ENCODE measurements around the gene ATF4. TPM values are rescaled to one million over a fixed set of nuclear protein-coding genes. Genes with fewer than 3 reads are reported as not detected.

Gene ATF4
- polyA plus RNA-seq, 1 donor from 2014 or later: 394 TPM

GRCh38 chr22:39481595-39481994 lies 38.8 kb upstream of the ATF4 start:
- Histone ChIP-seq H4K20me1 (ENCODE audit: insufficient read depth) (no peaks in the 10 kb centered on the region), H3K27ac (ENCODE audit: low read length) (no peak overlapping the region)

GRCh38 chr22:39482768-39483167 lies 37.6 kb upstream of the ATF4 start:
- no peak for TF ChIP-seq MXI1 (conservative IDR thresholded peaks at IDR 0.05; ENCODE audit: poor library complexity, severe bottlenecking)
- no peak for TF ChIP-seq EZH2 (IDR thresholded peaks at IDR 0.05; ENCODE audit: borderline replicate concordance, insufficient read depth, low read length, poor library complexity, severe bottlenecking)
- no peaks in the 10 kb centered on the region for H3K9me2 ChIP-seq (ENCODE audit: insufficient read depth, low read length)
- no peak overlapping the region for H3K27ac ChIP-seq (ENCODE audit: low read length)
- no peaks in the 10 kb centered on the region for H3F3A ChIP-seq (ENCODE audit: insufficient read depth, low read length, poor library complexity, severe bottlenecking)
- H3K36me3 ChIP-seq (ENCODE audit: insufficient read depth, low read length): no peaks in the 10 kb centered on the region
- H3K27me3 ChIP-seq (ENCODE audit: insufficient read depth, low read depth, low read length): no peaks in the 10 kb centered on the region
- no peaks in the 10 kb centered on the region for H3K9me3 ChIP-seq (ENCODE audit: low read length)
- no peak overlapping the region for H2AFZ ChIP-seq (ENCODE audit: low read depth, low read length)
- no peak overlapping the region for H3K4me2 ChIP-seq (ENCODE audit: low read length)
- H3K9ac ChIP-seq (ENCODE audit: low read length): no peak overlapping the region
- H3K4me3 ChIP-seq (ENCODE audit: low read length): no peak overlapping the region
- H4K20me1 ChIP-seq (ENCODE audit: insufficient read depth): no peaks in the 10 kb centered on the region
- H3K79me2 ChIP-seq (replicated peaks; ENCODE audit: insufficient read depth, low read length): no peaks in the 10 kb centered on the region

More at GRCh38 chr22:39481595-39481994, 38.8 kb upstream of the ATF4 start:
- no peak overlapping the region for H2AFZ ChIP-seq (ENCODE audit: low read depth, low read length)
- no peak overlapping the region for H3K4me3 ChIP-seq (ENCODE audit: low read length)
- H3K9ac ChIP-seq (ENCODE audit: low read length): no peak overlapping the region
- H3K27me3 ChIP-seq (ENCODE audit: insufficient read depth, low read depth, low read length): no peaks in the 10 kb centered on the region
- no peaks in the 10 kb centered on the region for H3K79me2 ChIP-seq (replicated peaks; ENCODE audit: insufficient read depth, low read length)
- no peak overlapping the region for H3K4me2 ChIP-seq (ENCODE audit: low read length)
- H3K9me2 ChIP-seq (ENCODE audit: insufficient read depth, low read length): no peaks in the 10 kb centered on the region
- H3K9me3 ChIP-seq (ENCODE audit: low read length): no peaks in the 10 kb centered on the region
- no peaks in the 10 kb centered on the region for H3K36me3 ChIP-seq (ENCODE audit: insufficient read depth, low read length)
- TF ChIP-seq EZH2 (IDR thresholded peaks at IDR 0.05; ENCODE audit: borderline replicate concordance, insufficient read depth, low read length, poor library complexity, severe bottlenecking): no peak
- TF ChIP-seq REST (IDR thresholded peaks at IDR 0.05; ENCODE audit: borderline replicate concordance): no peak
- no peak for TF ChIP-seq EP300 (conservative IDR thresholded peaks at IDR 0.05; ENCODE audit: poor library complexity, severe bottlenecking)
- H3F3A ChIP-seq (ENCODE audit: insufficient read depth, low read length, poor library complexity, severe bottlenecking): no peaks in the 10 kb centered on the region

- Histone ChIP-seq H3K79me2 (replicated peaks; ENCODE audit: insufficient read depth, low read length) (no peaks in the 10 kb centered on the region), H2AFZ (ENCODE audit: low read depth, low read length) (no peak overlapping the region), H3F3A (ENCODE audit: insufficient read depth, low read length, poor library complexity, severe bottlenecking) (no peaks in the 10 kb centered on the region), H3K4me2 (ENCODE audit: low read length) (no peak overlapping the region), H3K9me2 (ENCODE audit: insufficient read depth, low read length) (no peaks in the 10 kb centered on the region), H3K27me3 (ENCODE audit: insufficient read depth, low read depth, low read length) (no peaks in the 10 kb centered on the region), H4K20me1 (ENCODE audit: insufficient read depth) (no peaks in the 10 kb centered on the region), H3K9me3 (ENCODE audit: low read length) (no peaks in the 10 kb centered on the region), H3K9ac (ENCODE audit: low read length) (no peak overlapping the region), H3K27ac (ENCODE audit: low read length) (no peak overlapping the region), H3K4me3 (ENCODE audit: low read length) (no peak overlapping the region), H3K36me3 (ENCODE audit: insufficient read depth, low read length) (no peaks in the 10 kb centered on the region)
- TF ChIP-seq REST (IDR thresholded peaks at IDR 0.05; ENCODE audit: borderline replicate concordance) (no peak), CTCF (IDR thresholded peaks at IDR 0.05; ENCODE audit: poor library complexity, severe bottlenecking) (no peak), EZH2 (IDR thresholded peaks at IDR 0.05; ENCODE audit: borderline replicate concordance, insufficient read depth, low read length, poor library complexity, severe bottlenecking) (no peak), TAF1 (IDR thresholded peaks at IDR 0.05; ENCODE audit: low read depth) (no peak), RAD21 (conservative IDR thresholded peaks at IDR 0.05) (no peak), POLR2AphosphoS5 (IDR thresholded peaks at IDR 0.05) (no peak), EP300 (conservative IDR thresholded peaks at IDR 0.05; ENCODE audit: poor library complexity, severe bottlenecking) (no peak), MXI1 (conservative IDR thresholded peaks at IDR 0.05; ENCODE audit: poor library complexity, severe bottlenecking) (no peak), SMC3 (conservative IDR thresholded peaks at IDR 0.05; ENCODE audit: poor library complexity) (no peak)
Observed at GRCh38 chr22:39486951-39487825, 33.2 kb upstream of the ATF4 start.
